Globus pallidus (tissue), 1 donor: ENCODE data around the gene NINL.
"Not testable (repeated sequence)": the region's sequence is repeated elsewhere in the genome, so short reads cannot be mapped to it uniquely, and the experiment has no call there.

Experiments used
- DNase-seq: peaks from one replicate; pipeline ENCODE4 v3.0.0-alpha.2; 2015; ENCODE audit warnings: low spot score

Gene NINL

GRCh38 chr20:25532971-25533391 lies 52.4 kb downstream of the NINL start:
- DNase-seq = peak; percentile 54

GRCh38 chr20:25532015-25532751 lies 53.1 kb downstream of the NINL start:
- peak; percentile 73 for DNase-seq

GRCh38 chr20:25529295-25529951 lies 55.9 kb downstream of the NINL start:
- DNase-seq = no peak

GRCh38 chr20:25527949-25528348 lies 57.4 kb downstream of the NINL start:
- DNase-seq = no peak

- DNase-seq = no peak
These were observed 58.9 kb downstream of the NINL start for GRCh38 chr20:25526446-25526845.

- no peak for DNase-seq
These were observed 59.5 kb downstream of the NINL start for GRCh38 chr20:25525867-25526266.

GRCh38 chr20:25525295-25525694 lies 60.0 kb downstream of the NINL start:
- DNase-seq = no peak

GRCh38 chr20:25521382-25521781 lies 63.9 kb downstream of the NINL start:
- DNase-seq = no peak

- DNase-seq = no peak
These were observed 68.2 kb downstream of the NINL start for GRCh38 chr20:25517124-25517523.

- no peak for DNase-seq
These were observed 70.5 kb downstream of the NINL start for GRCh38 chr20:25514747-25515340.

- no peak for DNase-seq
These were observed 71.1 kb downstream of the NINL start for GRCh38 chr20:25514195-25514594.

GRCh38 chr20:25512709-25513108 lies 72.6 kb downstream of the NINL start:
- DNase-seq = no peak

GRCh38 chr20:25511183-25511582 lies 74.1 kb downstream of the NINL start:
- DNase-seq = no peak

- DNase-seq = no peak
These were observed 74.6 kb downstream of the NINL start for GRCh38 chr20:25510721-25511120.

GRCh38 chr20:25510202-25510601 lies 75.1 kb downstream of the NINL start:
- no peak for DNase-seq

- DNase-seq = no peak
These were observed 76.2 kb downstream of the NINL start for GRCh38 chr20:25509084-25509483.

GRCh38 chr20:25508083-25508770 lies 77.1 kb downstream of the NINL start:
- no peak for DNase-seq

- DNase-seq = no peak
These were observed 77.8 kb downstream of the NINL start for GRCh38 chr20:25507385-25508082.

- DNase-seq = no peak
These were observed 80.8 kb downstream of the NINL start for GRCh38 chr20:25504366-25505135.

GRCh38 chr20:25503936-25504335 lies 81.4 kb downstream of the NINL start:
- no peak for DNase-seq

GRCh38 chr20:25503051-25503639 lies 82.2 kb downstream of the NINL start:
- not testable (repeated sequence) for DNase-seq
